Stimulated activated CD8-positive, alpha-beta memory T cell treated with anti-CD3 and anti-CD28 coated beads, Interleukin-2, amount 100 ng/mL, for 48 hours (primary cell): Measurements from ENCODE around the gene KRTAP12-3.
A peak's percentile ranks its signal among the peaks of the same experiment; 100 is the strongest.
"Not testable (repeated sequence)": the region's sequence is repeated elsewhere in the genome, so short reads cannot be mapped to it uniquely, and the experiment has no call there.

ENCODE experiments used
- DNase-seq, 2 donors: peaks; one replicate each; pipeline ENCODE4 v3.0.0-alpha.2; 2020; ENCODE audit warnings: low read depth in 2 of 2

Gene KRTAP12-3

GRCh38 chr21:44657635-44658540, at the start of gene KRTAP12-3:
Gene KRTAP12-3, plus strand, starts transcription at chr21:44657932. Its CDS starts 48 bp downstream, at chr21:44657980.
- DNase-seq: no peak

GRCh38 chr21:44609193-44609592, 48.5 kb upstream of the KRTAP12-3 start:
- DNase-seq: no peak

- DNase-seq: not testable (repeated sequence)
These were observed 47.4 kb upstream of the KRTAP12-3 start for GRCh38 chr21:44610157-44610843.

- no peak for DNase-seq
These were observed 46.2 kb upstream of the KRTAP12-3 start for GRCh38 chr21:44611551-44611950.

GRCh38 chr21:44612029-44612486, 45.7 kb upstream of the KRTAP12-3 start, which contains the start of gene KRTAP10-8:
Gene KRTAP10-8, plus strand, starts transcription at chr21:44612079. Its CDS starts 22 bp downstream, at chr21:44612101.
- DNase-seq: no peak

GRCh38 chr21:44612669-44613229, 45.0 kb upstream of the KRTAP12-3 start:
- no peak for DNase-seq

GRCh38 chr21:44613386-44614155, 44.2 kb upstream of the KRTAP12-3 start:
- DNase-seq: no peak

- DNase-seq: no peak
These were observed 43.5 kb upstream of the KRTAP12-3 start for GRCh38 chr21:44614161-44614631.

GRCh38 chr21:44614961-44615391, 42.8 kb upstream of the KRTAP12-3 start:
- no peak for DNase-seq

- DNase-seq: no peak
These were observed 42.3 kb upstream of the KRTAP12-3 start for GRCh38 chr21:44615466-44615865.

GRCh38 chr21:44615911-44616590, 41.7 kb upstream of the KRTAP12-3 start:
- DNase-seq: no peak

GRCh38 chr21:44616591-44616926, 41.2 kb upstream of the KRTAP12-3 start:
- DNase-seq: no peak

GRCh38 chr21:44617071-44617501, 40.6 kb upstream of the KRTAP12-3 start:
- DNase-seq: no peak

GRCh38 chr21:44618504-44618903, 39.2 kb upstream of the KRTAP12-3 start:
- DNase-seq: no peak

- DNase-seq: peak in 1 of 2 donors; percentile 13
These were observed 38.8 kb upstream of the KRTAP12-3 start for GRCh38 chr21:44618909-44619308.

GRCh38 chr21:44619886-44620285, 37.8 kb upstream of the KRTAP12-3 start:
- no peak for DNase-seq

GRCh38 chr21:44623575-44623974, 34.2 kb upstream of the KRTAP12-3 start:
- no peak for DNase-seq

- DNase-seq: no peak
These were observed 32.0 kb upstream of the KRTAP12-3 start for GRCh38 chr21:44625756-44626155.

- no peak for DNase-seq
These were observed 31.5 kb upstream of the KRTAP12-3 start for GRCh38 chr21:44626262-44626661.

GRCh38 chr21:44626673-44627143, 31.0 kb upstream of the KRTAP12-3 start, which contains the start of gene KRTAP10-9:
Gene KRTAP10-9, plus strand, starts transcription at chr21:44627093. Its CDS starts 79 bp downstream, at chr21:44627172.
- no peak for DNase-seq
